Cerebellar cortex (tissue), 1 donor: ENCODE results near the gene SZT2.
"Not testable (repeated sequence)": the region's sequence is repeated elsewhere in the genome, so short reads cannot be mapped to it uniquely, and the experiment has no call there.

ENCODE experiments used
- DNase-seq: peaks from one replicate; pipeline ENCODE4 v3.0.0-alpha.2; 2015; ENCODE audit warnings: low spot score

Gene SZT2

GRCh38 chr1:43454270-43455011, 64.7 kb downstream of the SZT2 start:
- DNase-seq: peak; percentile 91

- no peak for DNase-seq
Measured at GRCh38 chr1:43455213-43455889, 65.7 kb downstream of the SZT2 start.

GRCh38 chr1:43458379-43458778, 68.7 kb downstream of the SZT2 start:
- DNase-seq: not testable (repeated sequence)

- no peak for DNase-seq
Measured at GRCh38 chr1:43460988-43461693, 71.4 kb downstream of the SZT2 start.

- no peak for DNase-seq
Measured at GRCh38 chr1:43463479-43463878, 73.8 kb downstream of the SZT2 start.

- no peak for DNase-seq
Measured at GRCh38 chr1:43464681-43465504, 75.2 kb downstream of the SZT2 start.

- peak; percentile 41 for DNase-seq
Measured at GRCh38 chr1:43465505-43466067, 75.9 kb downstream of the SZT2 start.

GRCh38 chr1:43466403-43466802, 76.7 kb downstream of the SZT2 start:
- no peak for DNase-seq

GRCh38 chr1:43468414-43468813, 78.7 kb downstream of the SZT2 start:
- DNase-seq: no peak

- no peak for DNase-seq
Measured at GRCh38 chr1:43469932-43470331, 80.2 kb downstream of the SZT2 start.

- DNase-seq: no peak
Measured at GRCh38 chr1:43472087-43472462, 82.4 kb downstream of the SZT2 start.

GRCh38 chr1:43472463-43473151, 82.9 kb downstream of the SZT2 start:
- not testable (repeated sequence) for DNase-seq

GRCh38 chr1:43473463-43473862, 83.8 kb downstream of the SZT2 start:
- DNase-seq: no peak

- not testable (repeated sequence) for DNase-seq
Measured at GRCh38 chr1:43475611-43476401, 86.1 kb downstream of the SZT2 start.

GRCh38 chr1:43477716-43478115, 88.0 kb downstream of the SZT2 start:
- no peak for DNase-seq

- DNase-seq: no peak
Measured at GRCh38 chr1:43479414-43479813, 89.7 kb downstream of the SZT2 start.

- no peak for DNase-seq
Measured at GRCh38 chr1:43481491-43481890, 91.8 kb downstream of the SZT2 start.

- DNase-seq: no peak
Measured at GRCh38 chr1:43482215-43482614, 92.5 kb downstream of the SZT2 start.

GRCh38 chr1:43484367-43484766, 94.7 kb downstream of the SZT2 start:
- DNase-seq: no peak

GRCh38 chr1:43488165-43488564, 98.5 kb downstream of the SZT2 start:
- no peak for DNase-seq
